Hematopoietic multipotent progenitor cell treated with erythropoietin and hydrocortisone succinate and interleukin-3 and kit ligand, for 8 days (in vitro differentiated cells): ENCODE data around the gene SLITRK5.

Source experiments
- DNase-seq: peaks from one replicate; pipeline ENCODE4 v3.0.0-alpha.2; 2015

SLITRK5 gene

DNA sequence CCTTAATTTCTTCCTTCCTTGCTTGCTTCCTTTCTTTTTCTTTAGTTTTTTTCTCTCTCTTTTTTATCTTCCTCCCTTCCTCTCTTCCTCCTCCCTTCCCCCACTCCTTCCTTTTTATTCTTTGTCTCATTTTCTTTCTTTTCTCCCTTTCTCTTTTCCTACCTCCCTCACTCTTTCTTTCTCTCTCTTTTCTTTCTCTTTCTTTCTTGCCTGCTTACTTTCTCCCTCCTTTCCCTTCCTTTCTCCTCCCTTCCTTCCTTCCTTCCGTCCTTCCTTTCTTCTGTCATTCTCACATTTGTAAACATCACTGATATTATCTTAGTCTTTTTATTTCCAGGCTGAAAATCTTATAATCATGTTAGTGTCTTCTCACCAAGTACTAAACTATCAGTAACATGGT, 38.8 kb downstream of the SLITRK5 start:
- no peak for DNase-seq

DNA sequence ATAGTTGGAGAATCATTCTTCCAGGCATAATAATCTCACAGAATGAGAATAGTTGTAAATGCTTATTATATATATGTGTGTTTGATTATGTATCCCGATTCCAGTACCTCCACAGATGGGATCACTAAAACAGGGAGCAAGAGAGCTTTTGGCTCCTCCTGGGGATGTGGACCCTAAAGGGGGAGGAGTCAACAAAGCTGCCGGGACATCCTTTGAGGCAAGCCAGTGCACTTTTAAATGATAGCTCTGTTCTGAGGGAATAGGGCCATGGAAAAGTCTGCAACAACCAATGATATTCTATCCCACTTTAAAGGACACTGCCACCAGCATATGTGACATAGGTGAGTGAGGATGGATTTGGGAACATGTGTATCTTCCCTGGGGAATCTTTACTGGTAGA, 40.8 kb downstream of the SLITRK5 start:
- DNase-seq = no peak
